K562 (cell line): ENCODE results near the gene ARF1. TPM values are rescaled to one million over a fixed set of nuclear protein-coding genes. Genes with fewer than 3 reads are reported as not detected.

Source experiments
- ARID1B ChIP-seq: fragments of 450-650 bp; IDR thresholded peaks from 2 replicates; pipeline ENCODE4 v1.6.1; 2016; ENCODE audit warnings: antibody characterized with exemption, mild to moderate bottlenecking, inconsistent platforms
- FOXM1 ChIP-seq, 2 experiments: fragments of 450-650 bp in 1 of 2; sonication (generic) in 1 of 2; formaldehyde crosslinking in 1 of 2; IDR thresholded peaks; 2 replicates each; pipeline versions ENCODE4 v1.6.1 to v1.9.0; 2017 to 2022; ENCODE audit warnings: low read depth in 2 of 2, mild to moderate bottlenecking in 2 of 2, missing genetic modification reagents in 1 of 2, moderate library complexity in 1 of 2
- GABPB1 ChIP-seq: sonication (generic); formaldehyde crosslinking; IDR thresholded peaks from 2 replicates; pipeline ENCODE4 v1.8.0; 2022; ENCODE audit warnings: mild to moderate bottlenecking, missing genetic modification reagents
- HNRNPLL ChIP-seq: fragments of 200-400 bp; formaldehyde crosslinking; IDR thresholded peaks from 2 replicates; pipeline ENCODE4 v1.6.1; 2017; ENCODE audit warnings: low read length, low read depth, mild to moderate bottlenecking; ENCODE audit not compliant: poor library complexity, severe bottlenecking
- OTX1 ChIP-seq: fragments of 450-650 bp; formaldehyde crosslinking; IDR thresholded peaks from 2 replicates; pipeline ENCODE4 v1.4.0; 2022; ENCODE audit warnings: mild to moderate bottlenecking
- ZEB2 ChIP-seq: fragments of 450-650 bp; IDR thresholded peaks from 2 replicates; pipeline ENCODE4 v1.6.1; 2016
- ZNF717 ChIP-seq: fragments of 250-450 bp; sonication (Bioruptor Pico); IDR thresholded peaks from 2 replicates; pipeline ENCODE4 v1.5.0; 2021
- ZZZ3 ChIP-seq: fragments of 450-650 bp; IDR thresholded peaks from 2 replicates; pipeline ENCODE4 v1.6.1; 2016; ENCODE audit warnings: antibody characterized with exemption, mild to moderate bottlenecking, moderate library complexity
- polyA plus RNA-seq, 8 experiments: library from polyadenylated mRNA; depleted of rRNA in 4 of 8; stranded (reverse) in 5 of 8; unstranded in 3 of 8; fragments of >200 nt; fragmentation: Nextera tagmentation in 2 of 8; fragmentation: Illumina TruSeq in 1 of 8; extraction: Ambion mirVana in 2 of 8; extraction: Trizol in 1 of 8; gene quantifications; 2 replicates each; pipeline versions ENCODE4 v1.2.1 to v1.2.3, GENCODE V29; 2011 to 2014; ENCODE audit warnings: inconsistent platforms in 1 of 8, missing spikeins in 1 of 8
- total RNA-seq, 7 experiments: library from RNA; depleted of rRNA in 6 of 7; stranded (reverse); fragments of >200 nt in 6 of 7; fragmentation: Illumina TruSeq in 2 of 7; extraction: Trizol in 2 of 7; gene quantifications; 2 replicates each; pipeline versions ENCODE4 v1.2.1 to v1.2.3, GENCODE V29; 2011 to 2021; ENCODE audit warnings: low replicate concordance in 1 of 7
- TF ChIP-seq, protein P1 (sequence below), 2 experiments: fragments of 450-650 bp in 1 of 2; sonication (generic) in 1 of 2; formaldehyde crosslinking in 1 of 2; IDR thresholded peaks; 2 replicates each; pipeline versions ENCODE4 v1.7.1 to v1.9.0; 2016 to 2022; ENCODE audit warnings: inconsistent platforms in 1 of 2, mild to moderate bottlenecking in 1 of 2, missing genetic modification reagents in 1 of 2
- TF ChIP-seq, protein P2 (sequence below): sonication (generic); formaldehyde crosslinking; IDR thresholded peaks from 2 replicates; pipeline ENCODE4 v1.8.1; 2023; ENCODE audit warnings: mild to moderate bottlenecking, missing genetic modification reagents, moderate library complexity
- TF ChIP-seq, protein P3 (sequence below): sonication (generic); formaldehyde crosslinking; IDR thresholded peaks from 2 replicates; pipeline ENCODE4 v1.8.1; 2023; ENCODE audit warnings: mild to moderate bottlenecking, missing genetic modification reagents

ARF1 gene
- total and polyA plus RNA-seq, 9 of the 15 experiments (the other 6 are each of a cell fraction or from before 2014, with no cell fraction given) = 69.8 to 593 (median 325) TPM

DNA sequence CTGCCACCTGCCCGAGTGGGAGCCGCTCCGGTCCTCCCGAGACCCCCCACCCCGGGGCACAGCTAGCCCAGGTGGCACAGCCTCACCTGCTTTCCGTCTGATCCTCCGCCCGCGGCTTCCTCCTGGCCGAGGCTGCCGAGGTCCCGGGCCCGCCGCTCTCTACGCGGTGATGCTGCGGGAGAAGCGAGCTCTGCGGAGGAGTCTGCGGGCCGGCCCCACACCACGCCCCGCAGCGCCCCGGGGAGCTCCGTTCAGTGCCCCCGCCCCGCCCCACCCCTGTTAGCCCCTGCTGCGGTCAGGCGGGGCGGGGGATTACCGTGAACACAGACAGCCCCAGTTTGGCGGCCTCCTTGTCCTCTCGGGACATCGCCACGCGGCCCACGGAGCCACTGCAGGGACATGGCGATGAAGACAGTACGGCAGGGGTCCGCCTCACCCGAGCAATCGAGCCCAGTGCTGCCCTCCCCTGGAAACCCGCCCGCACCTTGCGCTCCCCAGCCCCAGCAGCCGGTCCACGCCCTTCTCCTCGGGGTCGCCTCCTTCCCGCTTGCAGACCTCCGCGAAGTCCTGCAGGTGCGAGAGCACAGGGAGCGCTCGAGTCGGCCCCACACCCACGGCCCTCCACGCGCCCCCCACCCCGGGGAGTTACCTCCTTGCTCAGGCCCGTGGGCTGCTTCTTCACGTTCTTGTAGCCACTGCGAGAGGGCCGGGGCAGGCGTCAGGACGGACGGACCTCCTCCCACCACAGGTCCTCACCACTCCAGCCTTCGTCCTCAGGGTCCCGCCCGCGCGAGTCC is 19.7 kb downstream of the ARF1 start (continued):
- TF ChIP-seq, protein P1, sequence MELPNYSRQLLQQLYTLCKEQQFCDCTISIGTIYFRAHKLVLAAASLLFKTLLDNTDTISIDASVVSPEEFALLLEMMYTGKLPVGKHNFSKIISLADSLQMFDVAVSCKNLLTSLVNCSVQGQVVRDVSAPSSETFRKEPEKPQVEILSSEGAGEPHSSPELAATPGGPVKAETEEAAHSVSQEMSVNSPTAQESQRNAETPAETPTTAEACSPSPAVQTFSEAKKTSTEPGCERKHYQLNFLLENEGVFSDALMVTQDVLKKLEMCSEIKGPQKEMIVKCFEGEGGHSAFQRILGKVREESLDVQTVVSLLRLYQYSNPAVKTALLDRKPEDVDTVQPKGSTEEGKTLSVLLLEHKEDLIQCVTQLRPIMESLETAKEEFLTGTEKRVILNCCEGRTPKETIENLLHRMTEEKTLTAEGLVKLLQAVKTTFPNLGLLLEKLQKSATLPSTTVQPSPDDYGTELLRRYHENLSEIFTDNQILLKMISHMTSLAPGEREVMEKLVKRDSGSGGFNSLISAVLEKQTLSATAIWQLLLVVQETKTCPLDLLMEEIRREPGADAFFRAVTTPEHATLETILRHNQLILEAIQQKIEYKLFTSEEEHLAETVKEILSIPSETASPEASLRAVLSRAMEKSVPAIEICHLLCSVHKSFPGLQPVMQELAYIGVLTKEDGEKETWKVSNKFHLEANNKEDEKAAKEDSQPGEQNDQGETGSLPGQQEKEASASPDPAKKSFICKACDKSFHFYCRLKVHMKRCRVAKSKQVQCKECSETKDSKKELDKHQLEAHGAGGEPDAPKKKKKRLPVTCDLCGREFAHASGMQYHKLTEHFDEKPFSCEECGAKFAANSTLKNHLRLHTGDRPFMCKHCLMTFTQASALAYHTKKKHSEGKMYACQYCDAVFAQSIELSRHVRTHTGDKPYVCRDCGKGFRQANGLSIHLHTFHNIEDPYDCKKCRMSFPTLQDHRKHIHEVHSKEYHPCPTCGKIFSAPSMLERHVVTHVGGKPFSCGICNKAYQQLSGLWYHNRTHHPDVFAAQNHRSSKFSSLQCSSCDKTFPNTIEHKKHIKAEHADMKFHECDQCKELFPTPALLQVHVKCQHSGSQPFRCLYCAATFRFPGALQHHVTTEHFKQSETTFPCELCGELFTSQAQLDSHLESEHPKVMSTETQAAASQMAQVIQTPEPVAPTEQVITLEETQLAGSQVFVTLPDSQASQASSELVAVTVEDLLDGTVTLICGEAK (IDR thresholded peaks at IDR 0.05) = no peak
- TF ChIP-seq, protein P1 (CRISPR knock-in tag; IDR thresholded peaks at IDR 0.05) = no peak
- TF ChIP-seq OTX1 (peak; percentile 49; the same call in 1 of the 2 replicates), ARID1B (peak; percentile 6; the same call in 1 of the 2 replicates), GABPB1 (peak; percentile 35; the same call in 1 of the 2 replicates), ZZZ3 (no peak), ZEB2 (0 out of 2 replicates have a peak, but pooled peaks have one; percentile 16), HNRNPLL (peak; percentile 67), FOXM1 (IDR thresholded peaks at IDR 0.05; ENCODE audit: low read depth) (no peak), FOXM1 (CRISPR knock-in tag; IDR thresholded peaks at IDR 0.05; ENCODE audit: low read depth) (0 out of 2 replicates have a peak, but pooled peaks have one; percentile 6), ZNF717 (CRISPR knock-in tag) (0 out of 2 replicates have a peak, but pooled peaks have one; percentile 44)
- TF ChIP-seq, protein P2, sequence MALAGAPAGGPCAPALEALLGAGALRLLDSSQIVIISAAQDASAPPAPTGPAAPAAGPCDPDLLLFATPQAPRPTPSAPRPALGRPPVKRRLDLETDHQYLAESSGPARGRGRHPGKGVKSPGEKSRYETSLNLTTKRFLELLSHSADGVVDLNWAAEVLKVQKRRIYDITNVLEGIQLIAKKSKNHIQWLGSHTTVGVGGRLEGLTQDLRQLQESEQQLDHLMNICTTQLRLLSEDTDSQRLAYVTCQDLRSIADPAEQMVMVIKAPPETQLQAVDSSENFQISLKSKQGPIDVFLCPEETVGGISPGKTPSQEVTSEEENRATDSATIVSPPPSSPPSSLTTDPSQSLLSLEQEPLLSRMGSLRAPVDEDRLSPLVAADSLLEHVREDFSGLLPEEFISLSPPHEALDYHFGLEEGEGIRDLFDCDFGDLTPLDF = 0 out of 2 replicates have a peak, but pooled peaks have one; percentile 35
- TF ChIP-seq, protein P3, sequence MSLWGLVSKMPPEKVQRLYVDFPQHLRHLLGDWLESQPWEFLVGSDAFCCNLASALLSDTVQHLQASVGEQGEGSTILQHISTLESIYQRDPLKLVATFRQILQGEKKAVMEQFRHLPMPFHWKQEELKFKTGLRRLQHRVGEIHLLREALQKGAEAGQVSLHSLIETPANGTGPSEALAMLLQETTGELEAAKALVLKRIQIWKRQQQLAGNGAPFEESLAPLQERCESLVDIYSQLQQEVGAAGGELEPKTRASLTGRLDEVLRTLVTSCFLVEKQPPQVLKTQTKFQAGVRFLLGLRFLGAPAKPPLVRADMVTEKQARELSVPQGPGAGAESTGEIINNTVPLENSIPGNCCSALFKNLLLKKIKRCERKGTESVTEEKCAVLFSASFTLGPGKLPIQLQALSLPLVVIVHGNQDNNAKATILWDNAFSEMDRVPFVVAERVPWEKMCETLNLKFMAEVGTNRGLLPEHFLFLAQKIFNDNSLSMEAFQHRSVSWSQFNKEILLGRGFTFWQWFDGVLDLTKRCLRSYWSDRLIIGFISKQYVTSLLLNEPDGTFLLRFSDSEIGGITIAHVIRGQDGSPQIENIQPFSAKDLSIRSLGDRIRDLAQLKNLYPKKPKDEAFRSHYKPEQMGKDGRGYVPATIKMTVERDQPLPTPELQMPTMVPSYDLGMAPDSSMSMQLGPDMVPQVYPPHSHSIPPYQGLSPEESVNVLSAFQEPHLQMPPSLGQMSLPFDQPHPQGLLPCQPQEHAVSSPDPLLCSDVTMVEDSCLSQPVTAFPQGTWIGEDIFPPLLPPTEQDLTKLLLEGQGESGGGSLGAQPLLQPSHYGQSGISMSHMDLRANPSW (CRISPR knock-in tag) = peak; percentile 76; the same call in 1 of the 2 replicates
